Large intestine (tissue), 3 donors: ENCODE measurements around the gene MAT2B. TPM values are rescaled to one million over a fixed set of nuclear protein-coding genes. Genes with fewer than 3 reads are reported as not detected.

Source experiments
- DNase-seq, 2 donors: peaks; one replicate each; pipeline versions ENCODE4 v3.0.0 to v3.0.0-alpha.2; 2013
- H3K27ac ChIP-seq: one replicate; pipeline ENCODE4 v1.5.1; 2013; ENCODE audit warnings: low read length
- H3K27me3 ChIP-seq: 2 replicates; pipeline ENCODE4 v1.6.1; 2013; ENCODE audit warnings: low read length; ENCODE audit not compliant: control insufficient read depth, insufficient read depth
- H3K36me3 ChIP-seq: 2 replicates; pipeline ENCODE4 v1.6.1; 2013; ENCODE audit warnings: low read length; ENCODE audit not compliant: control insufficient read depth, insufficient read depth
- H3K4me1 ChIP-seq: one replicate; pipeline ENCODE4 v1.6.1; 2013; ENCODE audit warnings: low read length; ENCODE audit not compliant: control insufficient read depth, insufficient read depth
- H3K4me3 ChIP-seq: one replicate; pipeline ENCODE4 v1.5.1; 2013; ENCODE audit warnings: low read length
- H3K9me3 ChIP-seq: one replicate; pipeline ENCODE4 v1.6.1; 2013; ENCODE audit warnings: mild to moderate bottlenecking, low read depth, low read length, moderate library complexity; ENCODE audit not compliant: control insufficient read depth
- WGBS: methylation state at CpG from one replicate; pipeline ENCODE4 v1.1.5; 2013; ENCODE audit warnings: low lambda C conversion rate; ENCODE audit not compliant: insufficient coverage; 5-methylcytosine and 5-hydroxymethylcytosine counted together
- polyA plus RNA-seq: library from polyadenylated mRNA; unstranded; fragments of 120-200 nt; gene quantifications from one replicate; pipeline ENCODE4 v1.2.1, GENCODE V29; 2013

MAT2B gene
- polyA plus RNA-seq, 1 donor, result 101 TPM

GRCh38 chr5:163502521-163502920 is 2.9 kb upstream of the MAT2B start:
- Histone ChIP-seq H3K9me3 (no peaks in the 10 kb centered on the region), H3K4me3 (peak overlapping the region; percentile 65), H3K27ac (peak overlapping the region; percentile 91), H3K36me3 (no peaks in the 10 kb centered on the region), H3K27me3 (no peaks in the 10 kb centered on the region), H3K4me1 (peaks cover 4% of the 10 kb centered on the region)
- peak in 1 of 2 donors; percentile 25 for DNase-seq
- 71% methylated on average over 2 of the region's 8 CpGs for WGBS

- Histone ChIP-seq H3K4me1 (peaks cover 7% of the 10 kb centered on the region), H3K4me3 (peak overlapping the region; percentile 65), H3K27me3 (no peaks in the 10 kb centered on the region), H3K9me3 (no peaks in the 10 kb centered on the region), H3K27ac (peak overlapping the region; percentile 91), H3K36me3 (no peaks in the 10 kb centered on the region)
- 0% methylated on average over 1 of the region's 17 CpGs for WGBS
- peak; percentile 77 to 85 for DNase-seq
Measured at GRCh38 chr5:163503106-163504078, 2.0 kb upstream of the MAT2B start.

- Histone ChIP-seq H3K36me3 (no peaks in the 10 kb centered on the region), H3K4me1 (peaks cover 13% of the 10 kb centered on the region), H3K4me3 (peak overlapping the region; percentile 65), H3K27me3 (no peaks in the 10 kb centered on the region), H3K9me3 (no peaks in the 10 kb centered on the region), H3K27ac (peak overlapping the region; percentile 91)
- WGBS, result 0% methylated on average over 2 of the region's 27 CpGs
- peak; percentile 61 to 86 for DNase-seq
Measured at GRCh38 chr5:163504079-163504931, 1.1 kb upstream of the MAT2B start.

GRCh38 chr5:163505049-163505367 is 411 bp upstream of the MAT2B start:
- no peak for DNase-seq
- Histone ChIP-seq H3K36me3 (no peaks in the 10 kb centered on the region), H3K27me3 (no peaks in the 10 kb centered on the region), H3K4me1 (peaks cover 13% of the 10 kb centered on the region), H3K27ac (peak overlapping the region; percentile 91), H3K9me3 (no peaks in the 10 kb centered on the region), H3K4me3 (peak overlapping the region; percentile 65)
- WGBS, result 0% methylated on average over 3 of the region's 7 CpGs

- 0% methylated on average over 1 of the region's 9 CpGs for WGBS
- peaks cover 13% of the 10 kb centered on the region for H3K4me1 ChIP-seq
Measured at GRCh38 chr5:163506095-163506457, 657 bp downstream of the MAT2B start.

GRCh38 chr5:163506726-163507125 is 1.3 kb downstream of the MAT2B start:
- no peaks in the 10 kb centered on the region for H3K27me3 ChIP-seq
- H3K36me3 ChIP-seq, result no peaks in the 10 kb centered on the region
- peak in 1 of 2 donors; percentile 41 for DNase-seq
- peaks cover 13% of the 10 kb centered on the region for H3K4me1 ChIP-seq
- H3K27ac ChIP-seq, result peak overlapping the region; percentile 91
- no CpG with 5 or more reads among the region's 8 CpGs for WGBS
- H3K9me3 ChIP-seq, result no peaks in the 10 kb centered on the region
- peak overlapping the region; percentile 65 for H3K4me3 ChIP-seq

More at GRCh38 chr5:163506095-163506457, 657 bp downstream of the MAT2B start:
- no peaks in the 10 kb centered on the region for H3K9me3 ChIP-seq
- peak overlapping the region; percentile 91 for H3K27ac ChIP-seq
- no peaks in the 10 kb centered on the region for H3K27me3 ChIP-seq
- no peaks in the 10 kb centered on the region for H3K36me3 ChIP-seq
- DNase-seq, result no peak
- H3K4me3 ChIP-seq, result peak overlapping the region; percentile 65

- Histone ChIP-seq H3K27ac (peak overlapping the region; percentile 91), H3K36me3 (peaks cover 17% of the 10 kb centered on the region), H3K4me1 (peaks cover 10% of the 10 kb centered on the region), H3K9me3 (no peaks in the 10 kb centered on the region), H3K27me3 (no peaks in the 10 kb centered on the region), H3K4me3 (no peak overlapping the region)
- DNase-seq, result peak in 1 of 2 donors; percentile 7
- WGBS, result 47% methylated on average over 2 of the region's 5 CpGs
Measured at GRCh38 chr5:163508753-163509152, 3.3 kb downstream of the MAT2B start.

- H3K36me3 ChIP-seq, result peaks cover 20% of the 10 kb centered on the region
Measured at GRCh38 chr5:163509291-163509951, 4.0 kb downstream of the MAT2B start.

GRCh38 chr5:163512526-163512925 is 7.1 kb downstream of the MAT2B start:
- peaks cover 44% of the 10 kb centered on the region for H3K36me3 ChIP-seq
- no peaks in the 10 kb centered on the region for H3K27me3 ChIP-seq
- no peak overlapping the region for H3K4me3 ChIP-seq
- DNase-seq, result no peak
- WGBS, result no CpG with 5 or more reads among the region's 5 CpGs
- peaks cover 10% of the 10 kb centered on the region for H3K4me1 ChIP-seq
- H3K9me3 ChIP-seq, result no peaks in the 10 kb centered on the region
- H3K27ac ChIP-seq, result no peak overlapping the region

More at GRCh38 chr5:163509291-163509951, 4.0 kb downstream of the MAT2B start:
- WGBS, result 0% methylated on average over 1 of the region's 7 CpGs
- H3K27me3 ChIP-seq, result no peaks in the 10 kb centered on the region
- DNase-seq, result peak; percentile 93 to 95
- no peak overlapping the region for H3K4me3 ChIP-seq
- peak overlapping the region; percentile 91 for H3K27ac ChIP-seq
- no peaks in the 10 kb centered on the region for H3K9me3 ChIP-seq
- H3K4me1 ChIP-seq, result peaks cover 10% of the 10 kb centered on the region

GRCh38 chr5:163525096-163525495 is 19.7 kb downstream of the MAT2B start:
- Histone ChIP-seq H3K27ac (no peak overlapping the region), H3K36me3 (peaks cover 8% of the 10 kb centered on the region), H3K4me3 (no peak overlapping the region), H3K9me3 (no peaks in the 10 kb centered on the region), H3K4me1 (no peaks in the 10 kb centered on the region), H3K27me3 (no peaks in the 10 kb centered on the region)
- no peak for DNase-seq
- WGBS, result no CpG with 5 or more reads among the region's 1 CpG
